K562 (cell line): Measurements from ENCODE around the gene CNNM4. TPM values are rescaled to one million over a fixed set of nuclear protein-coding genes. Genes with fewer than 3 reads are reported as not detected.

ENCODE experiments used
- EGR1 ChIP-seq: fragments of 450-650 bp; conservative IDR thresholded peaks from 2 replicates; pipeline ENCODE4 v1.6.1; 2017; ENCODE audit warnings: mild to moderate bottlenecking
- SOX6 ChIP-seq: fragments of 450-650 bp; IDR thresholded peaks from 2 replicates; pipeline ENCODE4 v1.6.1; 2014; ENCODE audit warnings: mild to moderate bottlenecking
- TCF3 ChIP-seq: sonication (generic); formaldehyde crosslinking; IDR thresholded peaks from 2 replicates; pipeline ENCODE4 v1.4.0; 2020; ENCODE audit warnings: mild to moderate bottlenecking, missing genetic modification reagents
- TFAP4 ChIP-seq: sonication (generic); formaldehyde crosslinking; IDR thresholded peaks from 2 replicates; pipeline ENCODE4 v1.8.0; 2022; ENCODE audit warnings: missing genetic modification reagents, mild to moderate bottlenecking, moderate library complexity, borderline replicate concordance
- THAP12 ChIP-seq: fragments of 250-450 bp; sonication (Bioruptor Pico); IDR thresholded peaks from 2 replicates; pipeline ENCODE4 v1.9.0; 2021; ENCODE audit warnings: mild to moderate bottlenecking, inconsistent platforms
- ZBED1 ChIP-seq: IDR thresholded peaks from 2 replicates; pipeline ENCODE4 v1.6.1; 2014
- ZNF280A ChIP-seq: fragments of 450-650 bp; IDR thresholded peaks from 2 replicates; pipeline ENCODE4 v1.6.1; 2018; ENCODE audit warnings: mild to moderate bottlenecking, low read depth; ENCODE audit not compliant: partially characterized antibody
- polyA plus RNA-seq, 8 experiments: library from polyadenylated mRNA; depleted of rRNA in 4 of 8; stranded (reverse) in 5 of 8; unstranded in 3 of 8; fragments of >200 nt; fragmentation: Nextera tagmentation in 2 of 8; fragmentation: Illumina TruSeq in 1 of 8; extraction: Ambion mirVana in 2 of 8; extraction: Trizol in 1 of 8; gene quantifications; 2 replicates each; pipeline versions ENCODE4 v1.2.1 to v1.2.3, GENCODE V29; 2011 to 2014; ENCODE audit warnings: inconsistent platforms in 1 of 8, missing spikeins in 1 of 8
- total RNA-seq, 7 experiments: library from RNA; depleted of rRNA in 6 of 7; stranded (reverse); fragments of >200 nt in 6 of 7; fragmentation: Illumina TruSeq in 2 of 7; extraction: Trizol in 2 of 7; gene quantifications; 2 replicates each; pipeline versions ENCODE4 v1.2.1 to v1.2.3, GENCODE V29; 2011 to 2021; ENCODE audit warnings: low replicate concordance in 1 of 7
- TF ChIP-seq, protein P1 (sequence below): fragments of 150-350 bp; IDR thresholded peaks from 2 replicates; pipeline ENCODE4 v1.6.1; 2014; ENCODE audit warnings: low read depth, mild to moderate bottlenecking, low read length, borderline replicate concordance
- TF ChIP-seq, protein P2 (sequence below), 2 experiments: fragments of 450-650 bp; formaldehyde crosslinking in 1 of 2; IDR thresholded peaks; 2 replicates each; pipeline versions ENCODE4 v1.4.0 to v1.6.1; 2014 to 2020; ENCODE audit warnings: mild to moderate bottlenecking in 2 of 2, borderline replicate concordance in 1 of 2, low read depth in 1 of 2

CNNM4 gene
- total and polyA plus RNA-seq, 9 of the 15 experiments (the other 6 are each of a cell fraction or from before 2014, with no cell fraction given), result 0.96 to 6.3 (median 2.8) TPM

DNA sequence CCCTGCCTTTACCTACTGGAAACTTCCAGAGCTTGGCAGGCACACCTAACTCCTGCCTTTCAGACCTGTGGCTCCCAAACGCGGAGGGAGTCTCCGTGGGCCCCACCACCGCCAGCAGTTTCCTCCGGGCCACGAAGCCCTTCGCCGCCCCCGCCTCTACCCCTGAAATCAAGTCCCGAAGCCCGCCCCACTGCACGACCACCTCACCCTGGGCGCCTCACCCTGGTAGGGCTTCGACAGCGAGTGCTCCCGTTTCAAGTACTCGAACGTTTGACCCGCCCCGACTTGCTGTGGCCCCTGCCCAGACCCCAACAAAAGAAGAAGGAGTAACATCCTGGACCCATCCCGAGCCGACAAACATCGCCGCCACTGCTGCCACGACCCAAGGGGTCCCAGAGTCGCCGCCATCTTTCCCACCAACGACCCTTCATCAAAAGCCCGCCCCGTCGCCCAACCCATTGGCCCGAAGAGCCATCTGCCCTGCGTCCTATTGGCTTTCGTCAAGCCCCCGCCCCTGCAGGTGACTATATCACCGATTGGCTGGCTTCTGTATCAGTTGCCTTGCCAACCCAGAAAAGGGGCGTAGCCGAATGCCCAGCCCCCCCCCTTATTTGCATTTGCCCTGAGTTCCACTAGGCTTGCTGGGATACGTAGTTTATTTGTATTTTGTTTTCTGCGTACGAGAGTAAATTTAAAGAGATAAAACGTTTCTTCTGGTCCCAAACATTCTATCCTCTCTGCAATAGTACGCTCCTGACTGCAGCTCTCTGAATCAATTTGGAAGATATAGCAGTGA, 20.9 kb upstream of the CNNM4 start, which contains the start of gene LMAN2L (continued):
- TF ChIP-seq TFAP4 (peak; percentile 86), SOX6 (no peak), TCF3 (no peak), ZNF280A (no peak), EGR1 (0 out of 2 replicates have a peak, but pooled peaks have one; percentile 15), ZBED1 (no peak), THAP12 (CRISPR knock-in tag) (no peak)
- TF ChIP-seq, protein P1, sequence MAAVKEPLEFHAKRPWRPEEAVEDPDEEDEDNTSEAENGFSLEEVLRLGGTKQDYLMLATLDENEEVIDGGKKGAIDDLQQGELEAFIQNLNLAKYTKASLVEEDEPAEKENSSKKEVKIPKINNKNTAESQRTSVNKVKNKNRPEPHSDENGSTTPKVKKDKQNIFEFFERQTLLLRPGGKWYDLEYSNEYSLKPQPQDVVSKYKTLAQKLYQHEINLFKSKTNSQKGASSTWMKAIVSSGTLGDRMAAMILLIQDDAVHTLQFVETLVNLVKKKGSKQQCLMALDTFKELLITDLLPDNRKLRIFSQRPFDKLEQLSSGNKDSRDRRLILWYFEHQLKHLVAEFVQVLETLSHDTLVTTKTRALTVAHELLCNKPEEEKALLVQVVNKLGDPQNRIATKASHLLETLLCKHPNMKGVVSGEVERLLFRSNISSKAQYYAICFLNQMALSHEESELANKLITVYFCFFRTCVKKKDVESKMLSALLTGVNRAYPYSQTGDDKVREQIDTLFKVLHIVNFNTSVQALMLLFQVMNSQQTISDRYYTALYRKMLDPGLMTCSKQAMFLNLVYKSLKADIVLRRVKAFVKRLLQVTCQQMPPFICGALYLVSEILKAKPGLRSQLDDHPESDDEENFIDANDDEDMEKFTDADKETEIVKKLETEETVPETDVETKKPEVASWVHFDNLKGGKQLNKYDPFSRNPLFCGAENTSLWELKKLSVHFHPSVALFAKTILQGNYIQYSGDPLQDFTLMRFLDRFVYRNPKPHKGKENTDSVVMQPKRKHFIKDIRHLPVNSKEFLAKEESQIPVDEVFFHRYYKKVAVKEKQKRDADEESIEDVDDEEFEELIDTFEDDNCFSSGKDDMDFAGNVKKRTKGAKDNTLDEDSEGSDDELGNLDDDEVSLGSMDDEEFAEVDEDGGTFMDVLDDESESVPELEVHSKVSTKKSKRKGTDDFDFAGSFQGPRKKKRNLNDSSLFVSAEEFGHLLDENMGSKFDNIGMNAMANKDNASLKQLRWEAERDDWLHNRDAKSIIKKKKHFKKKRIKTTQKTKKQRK, result no peak
- TF ChIP-seq, protein P2, sequence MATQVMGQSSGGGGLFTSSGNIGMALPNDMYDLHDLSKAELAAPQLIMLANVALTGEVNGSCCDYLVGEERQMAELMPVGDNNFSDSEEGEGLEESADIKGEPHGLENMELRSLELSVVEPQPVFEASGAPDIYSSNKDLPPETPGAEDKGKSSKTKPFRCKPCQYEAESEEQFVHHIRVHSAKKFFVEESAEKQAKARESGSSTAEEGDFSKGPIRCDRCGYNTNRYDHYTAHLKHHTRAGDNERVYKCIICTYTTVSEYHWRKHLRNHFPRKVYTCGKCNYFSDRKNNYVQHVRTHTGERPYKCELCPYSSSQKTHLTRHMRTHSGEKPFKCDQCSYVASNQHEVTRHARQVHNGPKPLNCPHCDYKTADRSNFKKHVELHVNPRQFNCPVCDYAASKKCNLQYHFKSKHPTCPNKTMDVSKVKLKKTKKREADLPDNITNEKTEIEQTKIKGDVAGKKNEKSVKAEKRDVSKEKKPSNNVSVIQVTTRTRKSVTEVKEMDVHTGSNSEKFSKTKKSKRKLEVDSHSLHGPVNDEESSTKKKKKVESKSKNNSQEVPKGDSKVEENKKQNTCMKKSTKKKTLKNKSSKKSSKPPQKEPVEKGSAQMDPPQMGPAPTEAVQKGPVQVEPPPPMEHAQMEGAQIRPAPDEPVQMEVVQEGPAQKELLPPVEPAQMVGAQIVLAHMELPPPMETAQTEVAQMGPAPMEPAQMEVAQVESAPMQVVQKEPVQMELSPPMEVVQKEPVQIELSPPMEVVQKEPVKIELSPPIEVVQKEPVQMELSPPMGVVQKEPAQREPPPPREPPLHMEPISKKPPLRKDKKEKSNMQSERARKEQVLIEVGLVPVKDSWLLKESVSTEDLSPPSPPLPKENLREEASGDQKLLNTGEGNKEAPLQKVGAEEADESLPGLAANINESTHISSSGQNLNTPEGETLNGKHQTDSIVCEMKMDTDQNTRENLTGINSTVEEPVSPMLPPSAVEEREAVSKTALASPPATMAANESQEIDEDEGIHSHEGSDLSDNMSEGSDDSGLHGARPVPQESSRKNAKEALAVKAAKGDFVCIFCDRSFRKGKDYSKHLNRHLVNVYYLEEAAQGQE (IDR thresholded peaks at IDR 0.05; ENCODE audit: borderline replicate concordance), result no peak
- TF ChIP-seq, protein P2 (CRISPR knock-in tag; IDR thresholded peaks at IDR 0.05; ENCODE audit: low read depth), result no peak
